OCI-LY1 (cell line): ENCODE data around the gene TMEM186.

Experiments
- H2AFZ ChIP-seq: fragments of 200-600 bp; sonication (generic), shearing (Covaris generic); 2 replicates; pipeline ENCODE4 v1.6.0; 2014; ENCODE audit warnings: antibody characterized with exemption, mild to moderate bottlenecking, low read length
- H3F3A ChIP-seq: fragments of 200-600 bp; sonication (generic), shearing (Covaris generic); 2 replicates; pipeline ENCODE4 v1.6.0; 2014; ENCODE audit warnings: mild to moderate bottlenecking, antibody characterized with exemption, low read length, moderate library complexity; ENCODE audit not compliant: insufficient read depth
- H3K27ac ChIP-seq: fragments of 200-600 bp; sonication (generic); 2 replicates; pipeline ENCODE4 v1.5.1; 2014; ENCODE audit warnings: low read length, mixed run types, mild to moderate bottlenecking, low read depth; ENCODE audit not compliant: poor library complexity, severe bottlenecking
- H3K27me3 ChIP-seq: fragments of 200-600 bp; sonication (generic); 2 replicates; pipeline ENCODE4 v1.6.0; 2014; ENCODE audit warnings: antibody characterized with exemption, mild to moderate bottlenecking, low read length, moderate library complexity; ENCODE audit not compliant: insufficient read depth
- H3K36me3 ChIP-seq: fragments of 200-600 bp; sonication (generic); 2 replicates; pipeline ENCODE4 v1.6.1; 2014; ENCODE audit warnings: mild to moderate bottlenecking, antibody characterized with exemption, low read length, moderate library complexity, mixed read lengths; ENCODE audit not compliant: insufficient read depth
- H3K4me1 ChIP-seq: fragments of 200-600 bp; sonication (generic); 2 replicates; pipeline ENCODE4 v1.5.1; 2014; ENCODE audit warnings: mild to moderate bottlenecking, low read length, moderate library complexity; ENCODE audit not compliant: insufficient read depth, severe bottlenecking
- H3K4me2 ChIP-seq: fragments of 200-600 bp; sonication (generic), shearing (Covaris generic); 2 replicates; pipeline ENCODE4 v1.6.1; 2014; ENCODE audit warnings: low read length
- H3K4me3 ChIP-seq: fragments of 200-600 bp; sonication (generic); 2 replicates; pipeline ENCODE4 v1.5.1; 2014; ENCODE audit warnings: low read length, low read depth, mild to moderate bottlenecking, mixed read lengths; ENCODE audit not compliant: poor library complexity, severe bottlenecking
- H3K79me2 ChIP-seq: fragments of 200-600 bp; shearing (Covaris generic); 2 replicates; pipeline ENCODE4 v1.6.1; 2016; ENCODE audit warnings: mixed run types, low read length, mixed read lengths; ENCODE audit not compliant: insufficient read depth
- H3K9ac ChIP-seq: fragments of 200-600 bp; sonication (generic), shearing (Covaris generic); 2 replicates; pipeline ENCODE4 v1.6.1; 2014; ENCODE audit warnings: mild to moderate bottlenecking, low read length, mixed read lengths
- H3K9me2 ChIP-seq: fragments of 200-600 bp; sonication (generic), shearing (Covaris generic); 2 replicates; pipeline ENCODE4 v1.6.1; 2014; ENCODE audit warnings: low read depth, mild to moderate bottlenecking, low read length, mixed read lengths
- H3K9me3 ChIP-seq: fragments of 200-600 bp; shearing (Covaris generic); 2 replicates; pipeline ENCODE4 v1.6.1; 2014; ENCODE audit warnings: low read length, mixed read lengths
- H4K20me1 ChIP-seq: fragments of 200-600 bp; sonication (generic), shearing (Covaris generic); 2 replicates; pipeline ENCODE4 v1.6.0; 2016; ENCODE audit warnings: mild to moderate bottlenecking, low read length; ENCODE audit not compliant: insufficient read depth
- CTCF ChIP-seq: fragments of 200-600 bp; sonication (generic), shearing (Covaris generic); IDR thresholded peaks from 2 replicates; pipeline ENCODE4 v1.5.1; 2017; ENCODE audit warnings: mild to moderate bottlenecking, antibody characterized with exemption, low read length, moderate library complexity, mixed read lengths
- EZH2 ChIP-seq: fragments of 200-600 bp; sonication (generic), shearing (Covaris generic); IDR thresholded peaks from 2 replicates; pipeline ENCODE4 v1.8.0; 2017; ENCODE audit warnings: borderline replicate concordance, mixed run types, mild to moderate bottlenecking, antibody characterized with exemption, low read length, moderate library complexity, mixed read lengths

Gene TMEM186

GRCh38 chr16:8767176-8767575 lies 30.3 kb downstream of the TMEM186 start:
- Histone ChIP-seq H3K9me3 (no peaks in the 10 kb centered on the region), H3K4me2 (no peak overlapping the region), H2AFZ (no peak overlapping the region), H4K20me1 (no peaks in the 10 kb centered on the region), H3F3A (no peaks in the 10 kb centered on the region), H3K79me2 (no peaks in the 10 kb centered on the region), H3K27me3 (no peaks in the 10 kb centered on the region), H3K4me3 (no peak overlapping the region), H3K27ac (no peak overlapping the region), H3K36me3 (no peaks in the 10 kb centered on the region), H3K9me2 (no peaks in the 10 kb centered on the region), H3K4me1 (no peaks in the 10 kb centered on the region), H3K9ac (no peak overlapping the region)
- TF ChIP-seq CTCF: no peak
- no peak for TF ChIP-seq EZH2

GRCh38 chr16:8764525-8765250 lies 32.8 kb downstream of the TMEM186 start:
- Histone ChIP-seq H3K9ac (no peak overlapping the region), H3F3A (no peaks in the 10 kb centered on the region), H3K9me3 (no peaks in the 10 kb centered on the region), H3K4me3 (no peak overlapping the region), H3K9me2 (no peaks in the 10 kb centered on the region), H3K4me2 (no peak overlapping the region), H4K20me1 (no peaks in the 10 kb centered on the region), H2AFZ (no peak overlapping the region), H3K36me3 (no peaks in the 10 kb centered on the region), H3K27me3 (no peaks in the 10 kb centered on the region), H3K79me2 (no peaks in the 10 kb centered on the region), H3K4me1 (no peaks in the 10 kb centered on the region), H3K27ac (no peak overlapping the region)
- TF ChIP-seq EZH2 (no peak), CTCF (no peak)

- TF ChIP-seq CTCF: no peak
- Histone ChIP-seq H3K27ac (no peak overlapping the region), H3K36me3 (no peaks in the 10 kb centered on the region), H3K27me3 (no peaks in the 10 kb centered on the region), H3K9me2 (no peaks in the 10 kb centered on the region), H3K4me1 (no peaks in the 10 kb centered on the region), H3K9ac (no peak overlapping the region), H4K20me1 (no peaks in the 10 kb centered on the region), H2AFZ (no peak overlapping the region), H3K79me2 (no peaks in the 10 kb centered on the region), H3K4me2 (no peak overlapping the region), H3K9me3 (no peaks in the 10 kb centered on the region), H3K4me3 (no peak overlapping the region), H3F3A (no peaks in the 10 kb centered on the region)
These were observed 33.5 kb downstream of the TMEM186 start for GRCh38 chr16:8763899-8764298.
